Endothelial cell of umbilical vein (primary cell): ENCODE measurements around the gene CHIT1.

Source experiments
- EZH2 ChIP-seq: IDR thresholded peaks from 2 replicates; pipeline ENCODE4 v1.6.1; 2012; ENCODE audit warnings: borderline replicate concordance, low read depth, mild to moderate bottlenecking, moderate library complexity, low read length, inconsistent platforms; ENCODE audit not compliant: severe bottlenecking
- FOS ChIP-seq: IDR thresholded peaks from 2 replicates; pipeline ENCODE4 v1.6.1; 2011; ENCODE audit warnings: mild to moderate bottlenecking, low read length, moderate library complexity, borderline replicate concordance; ENCODE audit not compliant: insufficient read depth
- GATA2 ChIP-seq: IDR thresholded peaks from 2 replicates; pipeline ENCODE4 v1.7.0; 2011; ENCODE audit warnings: low read depth, mild to moderate bottlenecking, moderate library complexity, mixed read lengths, low read length; ENCODE audit not compliant: insufficient read length, insufficient read depth
- JUN ChIP-seq: IDR thresholded peaks from 2 replicates; pipeline ENCODE4 v1.6.1; 2011; ENCODE audit warnings: borderline replicate concordance, low read depth; ENCODE audit not compliant: insufficient read length, insufficient read depth
- POLR2A ChIP-seq: IDR thresholded peaks from 2 replicates; pipeline ENCODE4 v1.6.1; 2012; ENCODE audit warnings: low read depth, mild to moderate bottlenecking, control low read depth, low read length
- POLR2AphosphoS5 ChIP-seq: IDR thresholded peaks from 2 replicates; pipeline ENCODE4 v1.6.1; 2012; ENCODE audit warnings: low read depth, mild to moderate bottlenecking, control low read depth, low read length, moderate library complexity; ENCODE audit not compliant: insufficient read depth
- TF ChIP-seq, protein P1 (sequence below), 2 donors: IDR thresholded peaks; 1 replicate in 1 of 2; 2 replicates in 1 of 2; pipeline ENCODE4 v1.5.1; 2011; ENCODE audit warnings: low read length in 2 of 2, mild to moderate bottlenecking in 2 of 2, moderate library complexity in 2 of 2, control low read depth in 1 of 2, inconsistent platforms in 1 of 2, low read depth in 1 of 2; ENCODE audit not compliant: insufficient read depth in 1 of 2; ENCODE audit errors: extremely low read depth in 1 of 2
- TF ChIP-seq, protein P2 (sequence below): IDR thresholded peaks from 2 replicates; pipeline ENCODE4 v1.6.1; 2011; ENCODE audit not compliant: insufficient read depth, insufficient read length

DNA sequence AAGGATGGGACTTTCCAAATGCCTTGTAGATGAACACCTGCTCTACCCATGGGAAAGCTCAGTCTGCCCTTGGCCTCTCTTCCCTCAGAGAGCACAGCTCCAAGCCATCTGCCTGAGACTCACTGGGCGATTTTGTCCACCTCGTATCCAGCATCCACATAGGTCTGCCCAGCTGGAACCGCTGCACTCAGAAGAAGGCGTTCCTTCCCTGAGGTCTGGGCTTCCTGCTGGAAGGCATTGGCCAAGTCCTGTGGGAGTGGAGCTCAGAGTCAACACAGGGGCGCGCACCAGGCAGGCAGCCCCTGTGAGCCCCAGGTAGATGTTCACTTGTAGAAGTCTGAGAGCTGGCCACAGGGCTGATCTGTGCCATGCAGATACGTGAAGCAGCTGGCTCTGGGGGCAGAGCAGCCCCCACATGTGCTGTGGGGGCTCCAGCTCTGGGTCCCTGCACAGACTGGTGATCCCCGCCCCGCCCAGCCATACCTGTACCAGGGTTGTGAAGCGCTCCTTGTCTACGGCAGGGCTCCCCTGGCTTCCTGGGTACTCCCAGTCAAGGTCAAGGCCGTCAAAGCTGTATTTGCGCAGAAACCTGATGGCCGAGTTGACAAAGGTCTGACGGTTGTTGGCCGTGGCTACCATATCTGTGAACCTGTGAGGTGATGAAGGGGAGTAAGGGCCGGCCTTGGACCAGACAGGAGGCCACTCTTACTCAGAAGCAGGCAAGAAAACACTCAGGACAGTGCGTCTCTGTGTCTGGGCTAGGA is 6.3 kb downstream of the CHIT1 start:
- no peak for TF ChIP-seq POLR2A
- TF ChIP-seq, protein P1, sequence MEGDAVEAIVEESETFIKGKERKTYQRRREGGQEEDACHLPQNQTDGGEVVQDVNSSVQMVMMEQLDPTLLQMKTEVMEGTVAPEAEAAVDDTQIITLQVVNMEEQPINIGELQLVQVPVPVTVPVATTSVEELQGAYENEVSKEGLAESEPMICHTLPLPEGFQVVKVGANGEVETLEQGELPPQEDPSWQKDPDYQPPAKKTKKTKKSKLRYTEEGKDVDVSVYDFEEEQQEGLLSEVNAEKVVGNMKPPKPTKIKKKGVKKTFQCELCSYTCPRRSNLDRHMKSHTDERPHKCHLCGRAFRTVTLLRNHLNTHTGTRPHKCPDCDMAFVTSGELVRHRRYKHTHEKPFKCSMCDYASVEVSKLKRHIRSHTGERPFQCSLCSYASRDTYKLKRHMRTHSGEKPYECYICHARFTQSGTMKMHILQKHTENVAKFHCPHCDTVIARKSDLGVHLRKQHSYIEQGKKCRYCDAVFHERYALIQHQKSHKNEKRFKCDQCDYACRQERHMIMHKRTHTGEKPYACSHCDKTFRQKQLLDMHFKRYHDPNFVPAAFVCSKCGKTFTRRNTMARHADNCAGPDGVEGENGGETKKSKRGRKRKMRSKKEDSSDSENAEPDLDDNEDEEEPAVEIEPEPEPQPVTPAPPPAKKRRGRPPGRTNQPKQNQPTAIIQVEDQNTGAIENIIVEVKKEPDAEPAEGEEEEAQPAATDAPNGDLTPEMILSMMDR (IDR thresholded peaks at IDR 0.05; ENCODE audit: extremely low read depth in 1 of 2, insufficient read depth in 1 of 2, low read depth in 1 of 2, low read length in 2 of 2): no peak
- TF ChIP-seq, protein P2, sequence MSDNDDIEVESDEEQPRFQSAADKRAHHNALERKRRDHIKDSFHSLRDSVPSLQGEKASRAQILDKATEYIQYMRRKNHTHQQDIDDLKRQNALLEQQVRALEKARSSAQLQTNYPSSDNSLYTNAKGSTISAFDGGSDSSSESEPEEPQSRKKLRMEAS: no peak
- no peak for TF ChIP-seq EZH2
- no peak for TF ChIP-seq POLR2AphosphoS5
- TF ChIP-seq GATA2: no peak
- no peak for TF ChIP-seq JUN
- TF ChIP-seq FOS: no peak
